Kidney epithelial cell (primary cell): Measurements from ENCODE around the gene CCDC116. TPM values are rescaled to one million over a fixed set of nuclear protein-coding genes. Genes with fewer than 3 reads are reported as not detected.
"Not testable (repeated sequence)": the region's sequence is repeated elsewhere in the genome, so short reads cannot be mapped to it uniquely, and the experiment has no call there.

ENCODE experiments used
- DNase-seq: peaks from one replicate; pipeline ENCODE4 v3.0.0-alpha.2; 2010; ENCODE audit warnings: low read depth
- H3K27me3 ChIP-seq: 2 replicates; pipeline ENCODE4 v1.6.0; 2011; ENCODE audit warnings: low read length; ENCODE audit not compliant: control insufficient read depth, insufficient read depth
- H3K36me3 ChIP-seq: 2 replicates; pipeline ENCODE4 v1.5.1; 2011; ENCODE audit warnings: low read length; ENCODE audit not compliant: control insufficient read depth, insufficient read depth
- H3K4me3 ChIP-seq: 2 replicates; pipeline ENCODE4 v1.5.1; 2011; ENCODE audit warnings: low read depth, mild to moderate bottlenecking, control low read depth, low read length
- CTCF ChIP-seq: IDR thresholded peaks from 2 replicates; pipeline ENCODE4 v1.5.1; 2011; ENCODE audit warnings: mild to moderate bottlenecking, moderate library complexity, low read length, control low read depth, inconsistent platforms; ENCODE audit not compliant: insufficient read depth, poor library complexity, severe bottlenecking
- total RNA-seq: library from RNA; depleted of rRNA; stranded (reverse); fragments of >200 nt; gene quantifications from 2 replicates; pipeline ENCODE4 v1.2.3, GENCODE V29; 2015

CCDC116 gene
- total RNA-seq, 1 donor from 2014 or later, result 0.38 TPM

GRCh38 chr22:21632931-21633330, 371 bp downstream of the CCDC116 start:
- DNase-seq, result no peak
- H3K27me3 ChIP-seq, result no peaks in the 10 kb centered on the region
- TF ChIP-seq CTCF, result no peak
- no peak overlapping the region for H3K4me3 ChIP-seq
- H3K36me3 ChIP-seq, result no peaks in the 10 kb centered on the region

- H3K36me3 ChIP-seq, result no peaks in the 10 kb centered on the region
- no peak overlapping the region for H3K4me3 ChIP-seq
- TF ChIP-seq CTCF, result no peak
- no peak for DNase-seq
- H3K27me3 ChIP-seq, result no peaks in the 10 kb centered on the region
Observed at GRCh38 chr22:21633481-21633880, 921 bp downstream of the CCDC116 start.

- DNase-seq, result no peak
- no peak for TF ChIP-seq CTCF
- no peaks in the 10 kb centered on the region for H3K27me3 ChIP-seq
Observed at GRCh38 chr22:21634081-21634480, 1.5 kb downstream of the CCDC116 start.

GRCh38 chr22:21634844-21635243, 2.3 kb downstream of the CCDC116 start:
- DNase-seq, result no peak
- no peak overlapping the region for H3K4me3 ChIP-seq
- no peak for TF ChIP-seq CTCF
- H3K27me3 ChIP-seq, result no peaks in the 10 kb centered on the region
- H3K36me3 ChIP-seq, result no peaks in the 10 kb centered on the region

More at GRCh38 chr22:21634081-21634480, 1.5 kb downstream of the CCDC116 start:
- H3K4me3 ChIP-seq, result no peak overlapping the region
- no peaks in the 10 kb centered on the region for H3K36me3 ChIP-seq

GRCh38 chr22:21635771-21636510, 3.4 kb downstream of the CCDC116 start:
- H3K4me3 ChIP-seq, result no peak overlapping the region
- no peaks in the 10 kb centered on the region for H3K27me3 ChIP-seq
- TF ChIP-seq CTCF, result no peak
- DNase-seq, result no peak
- no peaks in the 10 kb centered on the region for H3K36me3 ChIP-seq

- H3K4me3 ChIP-seq, result no peak overlapping the region
- TF ChIP-seq CTCF, result no peak
- H3K36me3 ChIP-seq, result no peaks in the 10 kb centered on the region
- no peak for DNase-seq
- H3K27me3 ChIP-seq, result no peaks in the 10 kb centered on the region
Observed at GRCh38 chr22:21636629-21637218, 4.2 kb downstream of the CCDC116 start.

- not testable (repeated sequence) for H3K36me3 ChIP-seq, H3K4me3 ChIP-seq, H3K27me3 ChIP-seq, DNase-seq
Observed at GRCh38 chr22:21637450-21637849, 4.9 kb downstream of the CCDC116 start.
